ENCODE data around the gene XPA. TPM values are rescaled to one million over a fixed set of nuclear protein-coding genes. Genes with fewer than 3 reads are reported as not detected.

XPA gene
- total and polyA plus RNA-seq, 8 donors = 9.2 to 36.1 (median 31.8) TPM

- ATAC-seq = no peak
- H3K4me3 ChIP-seq = no peak overlapping the region
- H3K4me1 ChIP-seq = no peaks in the 10 kb centered on the region
- TF ChIP-seq CTCF (IDR thresholded peaks at IDR 0.05) = no peak
- intact Hi-C loops (cut with DNase I) = loop anchor here in 1 of 2 donors (5.0 kb wide), 1 partner anchor 191 kb away; no protein-coding TSS in a partner anchor
- H3K27me3 ChIP-seq = peaks cover 6 to 31% of the 10 kb centered on the region in 2 donors
- no peak for DNase-seq
- H3K27ac ChIP-seq = no peak overlapping the region
- no peaks in the 10 kb centered on the region for H3K36me3 ChIP-seq
- no peaks in the 10 kb centered on the region for H3K9me3 ChIP-seq
These were observed 14.1 kb upstream of the XPA start for GRCh38 chr9:97711223-97711626.

GRCh38 chr9:97710356-97711222 is 13.4 kb upstream of the XPA start:
- no peak overlapping the region for H3K27ac ChIP-seq
- DNase-seq (peak in 2 of 4 donors; percentile 48 to 66), ATAC-seq (peak; percentile 97)
- no peaks in the 10 kb centered on the region for H3K36me3 ChIP-seq
- intact Hi-C loops (cut with DNase I) = loop anchor here in 1 of 2 donors (5.0 kb wide), 1 partner anchor 192 kb away; no protein-coding TSS in a partner anchor
- no peaks in the 10 kb centered on the region for H3K9me3 ChIP-seq
- no peaks in the 10 kb centered on the region for H3K4me1 ChIP-seq
- peak; percentile 76 to 93 for TF ChIP-seq CTCF (IDR thresholded peaks at IDR 0.05)
- H3K27me3 ChIP-seq = peaks cover 6 to 31% of the 10 kb centered on the region in 2 donors
- no peak overlapping the region for H3K4me3 ChIP-seq

- TF ChIP-seq CTCF (IDR thresholded peaks at IDR 0.05) = no peak
- Histone ChIP-seq H3K27me3 (peaks cover 6 to 24% of the 10 kb centered on the region in 2 donors), H3K36me3 (no peaks in the 10 kb centered on the region), H3K9me3 (no peaks in the 10 kb centered on the region), H3K27ac (no peak overlapping the region), H3K4me1 (no peaks in the 10 kb centered on the region), H3K4me3 (no peak overlapping the region)
- no peak for ATAC-seq
- DNase-seq = no peak
- intact Hi-C loops (cut with DNase I) = no loop called here
These were observed 9.1 kb upstream of the XPA start for GRCh38 chr9:97706246-97706645.

GRCh38 chr9:97705354-97705950 is 8.3 kb upstream of the XPA start:
- TF ChIP-seq CTCF (IDR thresholded peaks at IDR 0.05) = no peak
- Histone ChIP-seq H3K36me3 (no peaks in the 10 kb centered on the region), H3K9me3 (no peaks in the 10 kb centered on the region), H3K27me3 (peaks cover 6 to 25% of the 10 kb centered on the region in 2 donors), H3K4me3 (no peak overlapping the region), H3K4me1 (no peaks in the 10 kb centered on the region), H3K27ac (no peak overlapping the region)
- no peak for DNase-seq
- ATAC-seq = no peak
- intact Hi-C loops (cut with DNase I) = no loop called here

GRCh38 chr9:97704851-97705250 is 7.7 kb upstream of the XPA start:
- Histone ChIP-seq H3K4me3 (no peak overlapping the region), H3K27me3 (peaks cover 6 to 25% of the 10 kb centered on the region in 2 donors), H3K9me3 (no peaks in the 10 kb centered on the region), H3K36me3 (no peaks in the 10 kb centered on the region), H3K4me1 (no peaks in the 10 kb centered on the region), H3K27ac (no peak overlapping the region)
- DNase-seq (no peak), ATAC-seq (no peak)
- intact Hi-C loops (cut with DNase I) = no loop called here
- no peak for TF ChIP-seq CTCF (IDR thresholded peaks at IDR 0.05)

Measured in left lung (tissue), 10 donors.